OCI-LY7 (cell line): ENCODE results near the gene SEMG1.

Experiments used
- EZH2phosphoT487 ChIP-seq: fragments of 200-600 bp; sonication (generic); IDR thresholded peaks from 2 replicates; pipeline ENCODE4 v1.6.1; 2018; ENCODE audit warnings: low read depth, borderline replicate concordance, mild to moderate bottlenecking, mixed run types, antibody characterized with exemption, low read length, moderate library complexity, mixed read lengths
- TF ChIP-seq, protein P1 (sequence below): fragments of 200-600 bp; sonication (generic); conservative IDR thresholded peaks from 2 replicates; pipeline ENCODE4 v1.5.1; 2014; ENCODE audit warnings: mild to moderate bottlenecking, antibody characterized with exemption, low read length, moderate library complexity, mixed read lengths

DNA sequence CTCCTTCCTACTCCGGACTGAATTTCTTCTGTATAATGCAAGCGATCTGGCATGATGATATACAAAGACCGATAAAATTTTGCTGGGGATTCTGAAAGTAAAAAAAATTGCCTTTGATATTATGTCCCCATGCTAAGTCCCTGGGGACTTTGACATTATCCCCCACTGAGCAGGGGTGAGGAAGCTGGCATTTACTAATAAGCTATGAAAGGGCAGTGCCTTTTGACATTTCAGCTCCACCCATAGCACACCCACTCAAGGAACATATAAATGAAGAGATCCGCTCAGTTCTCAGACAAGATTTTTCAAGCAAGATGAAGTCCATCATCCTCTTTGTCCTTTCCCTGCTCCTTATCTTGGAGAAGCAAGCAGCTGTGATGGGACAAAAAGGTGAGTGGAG, 14.2 kb downstream of the SEMG1 start, which contains the start of gene SEMG2:
- TF ChIP-seq, protein P1, sequence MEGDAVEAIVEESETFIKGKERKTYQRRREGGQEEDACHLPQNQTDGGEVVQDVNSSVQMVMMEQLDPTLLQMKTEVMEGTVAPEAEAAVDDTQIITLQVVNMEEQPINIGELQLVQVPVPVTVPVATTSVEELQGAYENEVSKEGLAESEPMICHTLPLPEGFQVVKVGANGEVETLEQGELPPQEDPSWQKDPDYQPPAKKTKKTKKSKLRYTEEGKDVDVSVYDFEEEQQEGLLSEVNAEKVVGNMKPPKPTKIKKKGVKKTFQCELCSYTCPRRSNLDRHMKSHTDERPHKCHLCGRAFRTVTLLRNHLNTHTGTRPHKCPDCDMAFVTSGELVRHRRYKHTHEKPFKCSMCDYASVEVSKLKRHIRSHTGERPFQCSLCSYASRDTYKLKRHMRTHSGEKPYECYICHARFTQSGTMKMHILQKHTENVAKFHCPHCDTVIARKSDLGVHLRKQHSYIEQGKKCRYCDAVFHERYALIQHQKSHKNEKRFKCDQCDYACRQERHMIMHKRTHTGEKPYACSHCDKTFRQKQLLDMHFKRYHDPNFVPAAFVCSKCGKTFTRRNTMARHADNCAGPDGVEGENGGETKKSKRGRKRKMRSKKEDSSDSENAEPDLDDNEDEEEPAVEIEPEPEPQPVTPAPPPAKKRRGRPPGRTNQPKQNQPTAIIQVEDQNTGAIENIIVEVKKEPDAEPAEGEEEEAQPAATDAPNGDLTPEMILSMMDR: no peak
- TF ChIP-seq EZH2phosphoT487: no peak
